Measurements from ENCODE around the gene ADM2. TPM values are rescaled to one million over a fixed set of nuclear protein-coding genes. Genes with fewer than 3 reads are reported as not detected.

Gene ADM2
- total RNA-seq, 4 donors from 2014 or later = 0.53 TPM; not detected in 3

- peak overlapping the region in 3 of 4 donors; percentile 66 to 91 (median 85) for H3K4me3 ChIP-seq
- peaks cover 45 to 54% of the 10 kb centered on the region in 2 donors for H3K4me1 ChIP-seq
- no peak for DNase-seq
- H3K27ac ChIP-seq = no peak overlapping the region
- no peaks in the 10 kb centered on the region for H3K36me3 ChIP-seq
- no peak for ATAC-seq
- in situ Hi-C loops (cut with MboI; ENCODE audit: low sequenced_read_pairs in 4 of 4) = no loop called here
- H3K27me3 ChIP-seq = no peaks in the 10 kb centered on the region
- intact Hi-C loops (cut with DNase I; ENCODE audit: low total_unique reads) = no loop called here
- TF ChIP-seq POLR2A (IDR thresholded peaks at IDR 0.05) (no peak), CTCF (IDR thresholded peaks at IDR 0.05 in 4 of 5, conservative IDR thresholded peaks at IDR 0.05 in 1 of 5) (no peak)
- no peaks in the 10 kb centered on the region for H3K9me3 ChIP-seq
These were observed 8.3 kb upstream of the ADM2 start for GRCh38 chr22:50473088-50473487.

GRCh38 chr22:50473855-50474671 lies 7.3 kb upstream of the ADM2 start:
- intact Hi-C loops (cut with DNase I; ENCODE audit: low total_unique reads) (no loop called here), in situ Hi-C loops (cut with MboI; ENCODE audit: low sequenced_read_pairs in 4 of 4) (no loop called here)
- TF ChIP-seq CTCF (IDR thresholded peaks at IDR 0.05 in 4 of 5, conservative IDR thresholded peaks at IDR 0.05 in 1 of 5) = no peak
- peak in 1 of 2 donors; percentile 24 for TF ChIP-seq POLR2A (IDR thresholded peaks at IDR 0.05)
- Histone ChIP-seq H3K27me3 (peaks cover 0 to 3% (median 0%) of the 10 kb centered on the region in 3 donors), H3K4me3 (peak overlapping the region; percentile 55 to 91 (median 76)), H3K4me1 (peaks cover 45 to 54% of the 10 kb centered on the region in 2 donors), H3K9me3 (no peaks in the 10 kb centered on the region), H3K36me3 (no peaks in the 10 kb centered on the region), H3K27ac (peak overlapping the region; percentile 56 to 88 (median 82))
- DNase-seq (no peak), ATAC-seq (peak; percentile 6 to 14)

- TF ChIP-seq POLR2A (IDR thresholded peaks at IDR 0.05) (peak; percentile 89 to 96), CTCF (IDR thresholded peaks at IDR 0.05 in 4 of 5, conservative IDR thresholded peaks at IDR 0.05 in 1 of 5) (no peak)
- H3K27ac ChIP-seq = peak within 1 kb of the TSS; percentile 77 to 88 (median 86)
These were observed 6.4 kb upstream of the ADM2 start, which contains the start of gene SBF1 for GRCh38 chr22:50474710-50475651. SBF1 (minus strand) TSS chr22:50475035; CDS start chr22:50474840, 195 bp downstream.

GRCh38 chr22:50475652-50476002 lies 5.7 kb upstream of the ADM2 start:
- H3K27me3 ChIP-seq = peaks cover 10 to 13% (median 12%) of the 10 kb centered on the region in 3 donors
- H3K27ac ChIP-seq = peak overlapping the region; percentile 77 to 88 (median 86)
- H3K4me3 ChIP-seq = peak overlapping the region; percentile 66 to 95 (median 74)
- H3K36me3 ChIP-seq = no peaks in the 10 kb centered on the region
- peaks cover 37 to 40% of the 10 kb centered on the region in 2 donors for H3K4me1 ChIP-seq
- intact Hi-C loops (cut with DNase I; ENCODE audit: low total_unique reads) (loop anchor here (1.0 kb wide), 1 partner anchor 32 kb away; the partner anchor contains the start of gene LMF2), in situ Hi-C loops (cut with MboI; ENCODE audit: low sequenced_read_pairs in 4 of 4) (no loop called here)
- ATAC-seq (peak in 1 of 2 donors; percentile 5), DNase-seq (no peak)
- no peak for TF ChIP-seq CTCF (IDR thresholded peaks at IDR 0.05 in 4 of 5, conservative IDR thresholded peaks at IDR 0.05 in 1 of 5)
- no peak for TF ChIP-seq POLR2A (IDR thresholded peaks at IDR 0.05)
- no peaks in the 10 kb centered on the region for H3K9me3 ChIP-seq

More at GRCh38 chr22:50474710-50475651, 6.4 kb upstream of the ADM2 start, which contains the start of gene SBF1:
- DNase-seq (peak; percentile 85 to 89), ATAC-seq (peak; percentile 91 to 95)
- Histone ChIP-seq H3K36me3 (no peaks in the 10 kb centered on the region), H3K9me3 (no peaks in the 10 kb centered on the region), H3K4me3 (peak within 1 kb of the TSS; percentile 66 to 95 (median 78)), H3K4me1 (peaks cover 43 to 46% of the 10 kb centered on the region in 2 donors), H3K27me3 (peaks cover 3 to 7% (median 7%) of the 10 kb centered on the region in 3 donors)
- intact Hi-C loops (cut with DNase I; ENCODE audit: low total_unique reads) = loop anchor here (1.0 kb wide), 1 partner anchor 32 kb away; the partner anchor contains the start of gene LMF2
- in situ Hi-C loops (cut with MboI; ENCODE audit: low sequenced_read_pairs in 4 of 4) = no loop called here
